Measurements from ENCODE around the gene SAMD4A.

- TF ChIP-seq EZH2 (IDR thresholded peaks at IDR 0.05; ENCODE audit: insufficient read depth, poor library complexity, severe bottlenecking) (no peak), EZH2phosphoT487 (IDR thresholded peaks at IDR 0.05; ENCODE audit: insufficient read depth, low read depth) (no peak)
Observed at GRCh38 chr14:54749180-54749579, 182.3 kb downstream of the SAMD4A start.
